Neural cell (in vitro differentiated cells): ENCODE results near the gene PANK1.

Experiments used
- CTCF ChIP-seq: fragments of 450-650 bp; IDR thresholded peaks from 2 replicates; pipeline ENCODE4 v1.5.1; 2014; ENCODE audit warnings: antibody characterized with exemption, mild to moderate bottlenecking, moderate library complexity; ENCODE audit not compliant: poor library complexity, severe bottlenecking
- EZH2 ChIP-seq: fragments of 200-600, 300-800 bp; shearing (Covaris generic), sonication (generic); IDR thresholded peaks from 2 replicates; pipeline ENCODE4 v1.6.1; 2014; ENCODE audit warnings: antibody characterized with exemption, low read length, borderline replicate concordance, mild to moderate bottlenecking; ENCODE audit not compliant: insufficient read depth, poor library complexity, severe bottlenecking
- TAF1 ChIP-seq: IDR thresholded peaks from 2 replicates; pipeline ENCODE4 v1.6.1; 2012; ENCODE audit warnings: low read depth

- TF ChIP-seq CTCF (no peak), EZH2 (no peak), TAF1 (no peak)
Measured at GRCh38 chr10:89590326-89590725, 54.7 kb downstream of the PANK1 start.
